ENCODE measurements around the gene UGT2B17.

The UGT2B17 gene

DNA sequence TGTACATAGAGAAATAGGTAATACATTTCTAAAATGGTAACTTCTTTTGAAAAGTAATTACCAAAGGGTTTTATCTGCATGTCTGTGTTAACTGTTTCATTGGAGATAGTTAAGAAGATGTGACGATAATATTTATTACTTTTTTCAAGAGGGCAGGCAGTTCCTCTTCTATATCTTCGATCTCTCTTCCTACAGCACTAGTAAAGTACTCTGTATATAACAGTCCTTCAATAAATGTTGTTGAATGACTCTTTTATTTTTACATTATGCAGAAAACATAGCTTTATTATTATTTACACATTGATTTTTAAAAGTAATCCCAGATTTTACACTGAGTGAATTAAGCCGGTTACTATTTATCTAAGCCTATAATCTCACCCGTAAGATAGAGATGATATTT lies 77.1 kb downstream of the UGT2B17 start:
- H3K27ac ChIP-seq, result no peak overlapping the region
- no peak for DNase-seq
- in situ Hi-C loops (cut with HindIII; ENCODE audit: low pct_ligation_motif_present, low sequenced_read_pairs), result no loop called here
- H3K36me3 ChIP-seq (replicated peaks), result no peaks in the 10 kb centered on the region
- no peaks in the 10 kb centered on the region for H3K27me3 ChIP-seq (replicated peaks)
- no peak overlapping the region for H3K4me3 ChIP-seq (ENCODE audit: low read depth, low read length)
- no peak for TF ChIP-seq CTCF (IDR thresholded peaks at IDR 0.05; ENCODE audit: low read depth, low read length, missing control alignments)

GRCh38 chr4:68498413-68499007 lies 77.6 kb downstream of the UGT2B17 start:
- in situ Hi-C loops (cut with HindIII; ENCODE audit: low pct_ligation_motif_present, low sequenced_read_pairs), result no loop called here
- peak; percentile 34 for DNase-seq
- peak; percentile 84 for TF ChIP-seq CTCF (IDR thresholded peaks at IDR 0.05; ENCODE audit: low read depth, low read length, missing control alignments)
- no peaks in the 10 kb centered on the region for H3K27me3 ChIP-seq (replicated peaks)
- H3K4me3 ChIP-seq (ENCODE audit: low read depth, low read length), result no peak overlapping the region
- no peaks in the 10 kb centered on the region for H3K36me3 ChIP-seq (replicated peaks)
- H3K27ac ChIP-seq, result no peak overlapping the region

DNA sequence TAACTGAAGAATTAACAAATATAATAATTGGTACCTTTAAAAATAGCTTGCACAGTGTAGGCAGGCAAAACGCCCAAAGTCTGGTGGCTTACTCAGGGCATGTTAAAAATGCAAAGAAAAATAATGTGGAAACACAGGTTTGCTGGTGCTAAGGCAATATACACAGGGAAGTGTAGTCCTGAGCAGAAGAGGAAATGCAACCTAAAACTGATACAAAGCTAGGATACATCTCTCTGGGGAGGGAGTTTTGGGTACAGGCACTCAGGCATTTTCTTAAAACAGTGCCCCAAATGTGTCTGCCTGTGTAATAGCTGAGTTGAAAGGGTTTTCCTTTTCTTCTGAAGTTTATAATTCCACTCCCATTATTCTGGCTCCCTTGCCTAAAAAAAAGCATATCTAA lies 81.4 kb downstream of the UGT2B17 start:
- Histone ChIP-seq H3K4me3 (ENCODE audit: low read depth, low read length) (no peak overlapping the region), H3K27ac (no peak overlapping the region), H3K27me3 (replicated peaks) (no peaks in the 10 kb centered on the region), H3K36me3 (replicated peaks) (no peaks in the 10 kb centered on the region)
- no peak for TF ChIP-seq CTCF (IDR thresholded peaks at IDR 0.05; ENCODE audit: low read depth, low read length, missing control alignments)
- in situ Hi-C loops (cut with HindIII; ENCODE audit: low pct_ligation_motif_present, low sequenced_read_pairs), result no loop called here
- no peak for DNase-seq

DNA sequence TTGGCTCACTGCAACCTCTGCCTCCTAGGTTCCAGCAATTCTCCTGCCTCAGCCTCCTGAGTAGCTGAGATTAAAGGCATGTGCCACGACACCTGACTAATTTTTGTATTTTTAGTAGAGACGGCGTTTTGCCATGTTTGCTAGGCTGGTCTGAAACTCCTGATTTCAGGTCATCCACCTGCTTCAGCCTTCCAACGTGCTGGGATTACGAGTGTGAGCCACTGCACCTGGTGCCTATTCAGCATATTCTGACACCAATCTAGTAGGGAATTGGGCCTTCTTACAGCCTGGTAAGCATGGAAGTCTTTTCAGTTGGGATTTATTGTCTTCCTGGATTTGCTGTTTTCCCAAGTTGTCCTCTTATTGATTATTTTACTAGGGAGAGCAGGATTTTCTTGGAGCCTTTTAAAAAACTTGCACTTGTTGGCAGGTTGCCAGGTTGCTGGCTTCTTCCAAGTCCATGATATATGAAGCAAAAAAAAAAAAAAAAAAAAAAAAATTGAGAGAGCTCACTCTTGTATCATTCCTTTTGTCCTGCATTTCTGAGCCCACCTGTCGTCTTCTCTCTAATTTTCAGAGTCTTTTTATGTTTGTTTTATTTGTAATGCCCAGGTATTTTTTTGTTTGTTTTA lies 85.2 kb downstream of the UGT2B17 start:
- TF ChIP-seq CTCF (IDR thresholded peaks at IDR 0.05; ENCODE audit: low read depth, low read length, missing control alignments), result no peak
- no peaks in the 10 kb centered on the region for H3K27me3 ChIP-seq (replicated peaks)
- in situ Hi-C loops (cut with HindIII; ENCODE audit: low pct_ligation_motif_present, low sequenced_read_pairs), result no loop called here
- DNase-seq, result no peak
- no peak overlapping the region for H3K4me3 ChIP-seq (ENCODE audit: low read depth, low read length)
- no peak overlapping the region for H3K27ac ChIP-seq
- H3K36me3 ChIP-seq (replicated peaks), result no peaks in the 10 kb centered on the region

GRCh38 chr4:68489338-68489737 lies 86.8 kb downstream of the UGT2B17 start:
- Histone ChIP-seq H3K4me3 (ENCODE audit: low read depth, low read length) (no peak overlapping the region), H3K36me3 (replicated peaks) (no peaks in the 10 kb centered on the region), H3K27me3 (replicated peaks) (no peaks in the 10 kb centered on the region), H3K27ac (no peak overlapping the region)
- TF ChIP-seq CTCF (IDR thresholded peaks at IDR 0.05; ENCODE audit: low read depth, low read length, missing control alignments), result no peak
- in situ Hi-C loops (cut with HindIII; ENCODE audit: low pct_ligation_motif_present, low sequenced_read_pairs), result no loop called here
- no peak for DNase-seq

Data from brain microvascular endothelial cell (primary cell).